Measurements from ENCODE around the gene CDH4.

CDH4 gene

GRCh38 chr20:61693055-61693600, 441.1 kb downstream of the CDH4 start:
- in situ Hi-C loops (cut with HindIII; ENCODE audit: low sequenced_read_pairs): no loop called here

GRCh38 chr20:61694682-61695081, 442.6 kb downstream of the CDH4 start:
- in situ Hi-C loops (cut with HindIII; ENCODE audit: low sequenced_read_pairs): no loop called here

- in situ Hi-C loops (cut with HindIII; ENCODE audit: low sequenced_read_pairs): no loop called here
Measured at GRCh38 chr20:61695741-61696140, 443.7 kb downstream of the CDH4 start.

- in situ Hi-C loops (cut with HindIII; ENCODE audit: low sequenced_read_pairs): no loop called here
Measured at GRCh38 chr20:61696181-61696735, 444.2 kb downstream of the CDH4 start.

- in situ Hi-C loops (cut with HindIII; ENCODE audit: low sequenced_read_pairs): no loop called here
Measured at GRCh38 chr20:61697666-61698597, 445.9 kb downstream of the CDH4 start.

- in situ Hi-C loops (cut with HindIII; ENCODE audit: low sequenced_read_pairs): no loop called here
Measured at GRCh38 chr20:61698598-61699494, 446.8 kb downstream of the CDH4 start.

GRCh38 chr20:61699495-61700374, 447.7 kb downstream of the CDH4 start:
- in situ Hi-C loops (cut with HindIII; ENCODE audit: low sequenced_read_pairs): no loop called here

GRCh38 chr20:61700595-61701140, 448.6 kb downstream of the CDH4 start:
- in situ Hi-C loops (cut with HindIII; ENCODE audit: low sequenced_read_pairs): no loop called here

- in situ Hi-C loops (cut with HindIII; ENCODE audit: low sequenced_read_pairs): no loop called here
Measured at GRCh38 chr20:61701401-61701800, 449.3 kb downstream of the CDH4 start.

- in situ Hi-C loops (cut with HindIII; ENCODE audit: low sequenced_read_pairs): no loop called here
Measured at GRCh38 chr20:61701802-61702201, 449.7 kb downstream of the CDH4 start.

- in situ Hi-C loops (cut with HindIII; ENCODE audit: low sequenced_read_pairs): no loop called here
Measured at GRCh38 chr20:61702246-61702645, 450.2 kb downstream of the CDH4 start.

GRCh38 chr20:61704661-61705060, 452.6 kb downstream of the CDH4 start:
- in situ Hi-C loops (cut with HindIII; ENCODE audit: low sequenced_read_pairs): no loop called here

GRCh38 chr20:61705386-61706258, 453.6 kb downstream of the CDH4 start:
- in situ Hi-C loops (cut with HindIII; ENCODE audit: low sequenced_read_pairs): no loop called here

- in situ Hi-C loops (cut with HindIII; ENCODE audit: low sequenced_read_pairs): no loop called here
Measured at GRCh38 chr20:61706259-61706961, 454.3 kb downstream of the CDH4 start.

GRCh38 chr20:61708891-61709290, 456.8 kb downstream of the CDH4 start:
- in situ Hi-C loops (cut with HindIII; ENCODE audit: low sequenced_read_pairs): no loop called here

- in situ Hi-C loops (cut with HindIII; ENCODE audit: low sequenced_read_pairs): no loop called here
Measured at GRCh38 chr20:61710108-61710507, 458.0 kb downstream of the CDH4 start.

GRCh38 chr20:61712688-61713087, 460.6 kb downstream of the CDH4 start:
- in situ Hi-C loops (cut with HindIII; ENCODE audit: low sequenced_read_pairs): no loop called here

- in situ Hi-C loops (cut with HindIII; ENCODE audit: low sequenced_read_pairs): no loop called here
Measured at GRCh38 chr20:61718361-61719005, 466.4 kb downstream of the CDH4 start.
